Epidermal melanocyte (primary cell): ENCODE results near the gene NFIX.
A peak's percentile ranks its signal among the peaks of the same experiment; 100 is the strongest.

Experiments
- DNase-seq: peaks from one replicate; pipeline ENCODE4 v3.0.0; 2011; ENCODE audit warnings: low spot score; ENCODE audit not compliant: insufficient read length

The NFIX gene

GRCh38 chr19:13071444-13072187 lies 76.3 kb downstream of the NFIX start:
- DNase-seq = no peak

- no peak for DNase-seq
These were observed 77.1 kb downstream of the NFIX start for GRCh38 chr19:13072188-13072908.

DNA sequence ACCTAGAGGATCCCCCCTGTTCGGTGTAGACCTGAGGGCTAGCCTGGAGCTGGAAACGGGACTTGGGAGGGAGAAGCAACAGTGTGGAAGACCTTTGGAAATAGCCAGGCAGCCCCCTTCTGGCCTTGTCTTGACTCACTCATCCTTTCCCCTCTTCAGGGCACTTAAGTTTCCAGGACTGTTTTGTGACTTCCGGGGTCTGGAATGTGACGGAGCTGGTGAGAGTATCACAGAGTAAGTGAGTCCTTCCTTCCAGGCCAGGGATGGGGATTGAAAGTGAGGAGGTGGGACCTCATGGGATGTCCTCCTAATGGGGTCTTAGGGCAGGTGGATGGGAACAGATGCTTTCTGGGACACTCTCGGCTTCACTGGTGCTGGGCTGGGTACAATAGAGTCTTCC lies 78.0 kb downstream of the NFIX start:
- DNase-seq = no peak

GRCh38 chr19:13074378-13074777 lies 79.1 kb downstream of the NFIX start:
- DNase-seq = no peak

- no peak for DNase-seq
These were observed 81.0 kb downstream of the NFIX start for GRCh38 chr19:13076320-13076719.

DNA sequence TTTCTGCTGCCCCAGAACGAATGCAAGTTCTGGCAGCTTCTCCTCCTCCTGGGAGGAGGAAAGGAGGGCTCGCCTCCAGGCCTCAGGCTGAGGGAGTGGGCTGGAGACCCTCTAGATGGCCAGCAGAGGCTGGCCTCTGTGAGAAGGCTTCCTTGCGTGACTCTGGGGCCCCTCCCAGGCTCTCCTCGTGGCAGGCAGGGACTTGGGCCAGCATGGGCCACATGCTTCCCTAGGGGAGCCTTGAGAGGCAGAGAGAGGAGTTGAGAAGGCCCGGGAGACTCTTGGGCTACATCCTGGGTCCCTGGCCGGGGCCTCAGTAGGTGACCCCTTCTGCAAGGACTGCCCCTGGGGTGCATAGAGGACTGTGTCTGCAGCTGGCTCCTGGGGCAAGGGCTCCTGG lies 81.5 kb downstream of the NFIX start:
- no peak for DNase-seq

GRCh38 chr19:13077240-13077639 lies 82.0 kb downstream of the NFIX start:
- DNase-seq = no peak

DNA sequence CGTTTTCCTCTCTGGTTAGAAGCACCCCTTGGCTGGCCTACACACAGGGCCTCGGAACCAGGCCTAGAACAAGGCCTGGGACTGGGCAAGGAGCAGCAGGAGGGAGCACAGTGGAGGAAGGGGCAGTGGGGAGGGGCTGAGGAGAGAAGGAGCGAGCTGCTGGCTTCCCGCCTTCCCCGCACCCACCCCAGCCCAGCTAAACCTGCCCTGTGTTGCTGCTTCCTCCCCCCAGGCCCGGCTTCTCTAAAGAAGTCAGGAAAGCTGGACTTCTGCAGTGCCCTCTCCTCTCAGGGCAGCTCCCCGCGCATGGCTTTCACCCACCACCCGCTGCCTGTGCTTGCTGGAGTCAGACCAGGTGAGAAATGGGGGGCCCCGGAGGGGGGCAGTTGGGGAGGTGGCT lies 83.1 kb downstream of the NFIX start:
- no peak for DNase-seq

DNA sequence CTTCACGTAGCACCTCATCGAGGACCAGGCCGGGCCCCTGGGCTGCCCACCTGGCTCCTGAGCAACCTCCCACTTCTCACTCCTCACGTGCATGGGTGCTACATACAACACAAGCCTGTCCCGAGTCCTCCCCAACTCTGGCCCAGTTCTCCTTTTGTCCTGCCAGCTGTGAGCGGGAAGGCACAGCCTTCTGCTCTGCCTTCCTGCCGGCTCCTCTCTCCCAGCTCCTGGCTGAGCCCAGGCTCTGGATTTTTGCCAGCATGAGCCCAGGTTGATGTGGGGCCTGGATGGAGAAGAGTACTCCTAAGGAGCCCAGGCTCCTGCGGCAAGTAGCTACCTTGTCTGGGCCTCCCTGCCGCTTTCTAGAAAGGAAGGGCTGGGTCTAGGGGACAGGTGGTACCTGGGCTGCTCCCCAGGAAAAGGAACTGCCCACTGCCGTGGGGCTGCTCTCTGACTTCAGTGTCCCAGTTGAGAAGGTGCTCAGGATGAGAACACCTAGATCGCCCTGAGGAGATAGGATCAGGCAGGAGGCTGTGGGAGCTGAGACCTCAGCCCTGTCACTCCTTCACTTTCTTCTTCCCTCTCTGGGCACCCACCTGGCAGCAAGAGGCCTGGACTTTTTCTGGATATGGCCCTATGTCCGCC lies 83.7 kb downstream of the NFIX start:
- DNase-seq = no peak

DNA sequence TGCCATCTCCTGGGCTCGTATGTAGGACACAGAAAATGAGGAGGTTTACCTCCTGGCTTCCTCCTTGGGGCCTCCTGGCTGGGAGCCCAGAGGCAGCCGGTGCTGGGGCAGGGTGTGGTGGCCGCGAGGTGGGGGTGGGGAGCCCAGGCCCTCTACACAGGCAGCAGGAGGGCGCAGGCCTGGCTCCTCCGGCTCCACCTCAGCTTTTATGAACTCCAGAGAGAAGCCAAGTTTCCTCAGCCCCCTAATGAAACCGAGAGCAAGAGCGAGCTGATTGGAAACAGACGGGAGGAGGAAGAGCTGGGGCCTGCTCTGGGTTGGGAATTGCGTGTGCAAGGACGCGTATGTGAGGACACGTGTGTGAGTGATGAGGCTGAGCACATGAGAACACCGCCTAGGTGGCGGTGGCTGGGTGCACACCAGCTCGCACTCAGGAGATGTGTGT lies 84.3 kb downstream of the NFIX start:
- DNase-seq = peak; percentile 53

- DNase-seq = peak; percentile 61
These were observed 87.1 kb downstream of the NFIX start for GRCh38 chr19:13082192-13083007.

DNA sequence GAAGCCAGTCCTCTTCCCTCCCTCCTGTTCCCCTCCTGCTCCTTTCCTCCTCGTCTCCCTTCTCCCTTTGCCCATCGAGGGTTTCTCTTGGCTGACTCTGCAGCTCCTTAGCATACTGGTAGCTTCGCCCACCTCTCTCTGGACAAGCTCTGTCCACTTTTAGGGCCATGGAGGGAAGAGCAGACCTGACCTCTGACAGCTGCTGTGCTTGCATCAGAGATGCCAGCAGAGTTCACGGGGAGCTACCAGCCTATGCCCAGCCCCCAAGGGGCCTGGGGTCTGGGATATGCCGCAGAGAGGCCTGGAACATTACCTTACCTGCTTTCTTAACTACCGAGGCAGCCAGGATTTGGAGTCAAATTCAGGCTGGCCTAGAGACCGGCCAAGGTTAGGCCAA lies 87.7 kb downstream of the NFIX start:
- DNase-seq = no peak

GRCh38 chr19:13083627-13084026 lies 88.4 kb downstream of the NFIX start:
- no peak for DNase-seq

DNA sequence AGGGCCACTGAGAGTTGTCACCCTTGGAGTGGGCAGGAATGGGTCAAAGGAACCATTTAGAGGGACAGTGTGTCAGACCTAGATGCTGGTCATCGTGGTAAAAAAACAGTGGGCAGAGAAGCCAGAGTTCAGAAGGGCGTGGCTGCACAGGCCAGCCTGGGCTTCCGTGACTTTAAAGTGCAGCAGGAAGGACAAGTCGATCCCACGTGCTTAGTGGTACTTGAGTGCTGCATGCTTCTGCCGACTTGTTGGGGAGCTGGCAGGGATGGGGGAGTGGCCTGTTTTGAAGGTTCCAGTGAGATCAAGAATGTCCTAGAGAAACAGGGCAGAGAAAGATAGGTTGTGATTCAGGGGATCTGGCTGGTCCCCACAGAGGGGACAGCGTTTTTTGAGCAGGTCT lies 90.4 kb downstream of the NFIX start:
- DNase-seq = no peak

DNA sequence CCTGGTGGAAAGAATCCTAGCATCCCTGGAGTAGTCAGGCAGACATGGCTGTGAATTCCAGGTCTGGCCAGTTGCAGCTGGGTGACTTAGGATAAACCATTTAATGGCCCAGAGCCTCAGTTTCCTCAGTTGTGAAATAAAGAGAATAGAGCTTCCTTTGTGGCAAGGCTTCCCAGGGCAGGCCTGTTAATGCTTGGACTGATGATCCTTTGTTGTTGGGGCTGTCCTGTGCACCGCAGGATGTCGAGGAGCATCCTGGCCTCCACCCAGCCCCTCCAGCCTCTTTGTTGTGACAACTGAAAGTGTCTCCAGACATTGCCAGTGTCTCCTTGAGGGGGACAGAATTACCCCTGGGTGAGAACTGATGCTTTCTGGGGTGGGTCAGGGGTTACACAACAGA lies 91.1 kb downstream of the NFIX start:
- no peak for DNase-seq

- DNase-seq = no peak
These were observed 92.0 kb downstream of the NFIX start for GRCh38 chr19:13087295-13087694.

GRCh38 chr19:13087795-13088537 lies 92.7 kb downstream of the NFIX start:
- DNase-seq = no peak

DNA sequence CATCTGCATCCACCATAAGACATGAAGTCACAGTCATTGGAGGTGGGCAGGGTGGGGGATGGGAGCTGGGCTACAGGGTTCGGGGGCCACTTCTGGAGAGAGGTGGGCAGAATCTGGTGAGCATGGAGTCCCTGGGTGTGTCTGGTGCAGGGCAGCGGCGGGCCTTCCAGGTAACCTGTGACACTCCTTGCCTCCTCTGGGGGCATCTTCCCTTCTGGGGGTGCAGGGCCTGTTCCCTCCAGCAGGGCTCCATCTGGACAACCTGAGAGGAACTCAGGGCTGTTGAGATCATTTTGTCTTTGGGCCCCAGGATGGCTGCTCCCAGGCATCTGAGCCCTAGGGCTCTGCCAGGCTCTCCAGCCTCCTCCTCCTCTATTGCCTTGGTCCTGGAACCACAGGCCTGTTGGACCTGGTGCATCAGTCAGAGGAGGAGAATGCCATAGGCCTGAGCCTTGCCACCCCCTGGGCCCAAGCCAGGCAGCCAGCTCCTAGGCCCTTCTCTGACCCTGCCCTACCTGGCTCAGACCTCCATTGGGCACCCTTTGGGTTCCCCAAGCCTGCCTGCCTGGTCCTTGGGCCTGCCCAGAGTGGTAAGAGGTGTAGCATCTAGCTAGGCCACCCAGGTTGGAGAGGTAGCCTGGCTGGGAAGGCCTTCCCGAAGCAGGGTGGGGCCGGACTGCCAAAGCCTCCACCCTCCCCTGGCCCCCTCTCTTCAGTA lies 94.0 kb downstream of the NFIX start:
- DNase-seq = no peak

GRCh38 chr19:13089857-13090507 lies 94.7 kb downstream of the NFIX start:
- DNase-seq = no peak
